B cell (primary cell): ENCODE data around the gene CHD2. TPM values are rescaled to one million over a fixed set of nuclear protein-coding genes. Genes with fewer than 3 reads are reported as not detected.

Experiments used
- ATAC-seq: fragments of 200-7000 bp; cut with Tn5 transposase; one replicate; pipeline ENCODE4 v1.10.0; 2021; ENCODE audit warnings: low read depth, mild to moderate bottlenecking, moderate number of reproducible peaks, moderate library complexity
- CTCF ChIA-PET: fragments of 350-600 bp; sonication (Branson Sonifier 250); formaldehyde crosslinking; loops from one replicate; lab custom pipeline; 2021; ENCODE audit warnings: antibody characterized with exemption, inconsistent platforms; lab: Charles Lee
- POLR2A ChIA-PET: fragments of 350-600 bp; sonication (Branson Sonifier 250); formaldehyde crosslinking; loops from one replicate; lab custom pipeline; 2021; ENCODE audit warnings: antibody characterized with exemption; lab: Charles Lee
- DNase-seq: peaks from one replicate; pipeline ENCODE4 v3.0.0; 2013
- H2AFZ ChIP-seq: 2 replicates; pipeline ENCODE4 v1.6.1; 2012; ENCODE audit warnings: mild to moderate bottlenecking, low read depth, low read length; ENCODE audit not compliant: insufficient read depth, poor library complexity, severe bottlenecking
- H3K27ac ChIP-seq, 2 donors: 1 replicate in 1 of 2; 2 replicates in 1 of 2; pipeline ENCODE4 v1.5.1; 2012 to 2013; ENCODE audit warnings: low read length in 2 of 2, mild to moderate bottlenecking in 2 of 2, moderate library complexity in 1 of 2
- H3K27me3 ChIP-seq, 4 experiments: fragments of 200-600 bp in 1 of 4; sonication (generic) in 1 of 4; replicated peaks in 1 of 4; 1 replicate in 2 of 4; 2 replicates in 2 of 4; pipeline versions ENCODE4 v1.6.1 to v1.7.0; 2013 to 2016; ENCODE audit warnings: low read length in 3 of 4, mild to moderate bottlenecking in 2 of 4, mixed read lengths in 1 of 4, moderate library complexity in 1 of 4; ENCODE audit not compliant: insufficient read depth in 4 of 4, control insufficient read depth in 3 of 4; ENCODE audit errors: control extremely low read depth in 1 of 4
- H3K36me3 ChIP-seq, 2 experiments: replicated peaks in 1 of 2; 1 replicate in 1 of 2; 2 replicates in 1 of 2; pipeline versions ENCODE4 v1.6.1 to v1.7.1; 2013; ENCODE audit warnings: low read length in 1 of 2; ENCODE audit not compliant: insufficient read depth in 2 of 2, control insufficient read depth in 1 of 2; ENCODE audit errors: control extremely low read depth in 1 of 2, extremely low read depth in 1 of 2
- H3K4me1 ChIP-seq, 2 donors: fragments of 200-600 bp in 1 of 2; sonication (generic) in 1 of 2; 1 replicate in 1 of 2; 2 replicates in 1 of 2; pipeline versions ENCODE4 v1.5.1 to v1.6.1; 2013 to 2017; ENCODE audit warnings: low read length in 2 of 2; ENCODE audit not compliant: control insufficient read depth in 2 of 2, insufficient read depth in 2 of 2
- H3K4me2 ChIP-seq: replicated peaks from 2 replicates; pipeline ENCODE3; 2012; ENCODE audit warnings: mild to moderate bottlenecking, low read depth, low read length; ENCODE audit not compliant: poor library complexity, severe bottlenecking
- H3K4me3 ChIP-seq, 5 experiments: fragments of 200-600 bp in 1 of 5; sonication (generic) in 1 of 5; 1 replicate in 3 of 5; 2 replicates in 2 of 5; pipeline versions ENCODE4 v1.5.1 to v1.7.0; 2011 to 2016; ENCODE audit warnings: low read length in 4 of 5, mild to moderate bottlenecking in 4 of 5, low read depth in 2 of 5, control low read depth in 1 of 5, moderate library complexity in 1 of 5; ENCODE audit not compliant: insufficient read depth in 1 of 5; ENCODE audit errors: control extremely low read depth in 1 of 5, extremely low read depth in 1 of 5
- H3K79me2 ChIP-seq: fragments of 200-600 bp; sonication (generic); one replicate; pipeline ENCODE4 v1.6.0; 2016; ENCODE audit warnings: low read length; ENCODE audit not compliant: control insufficient read depth, insufficient read depth
- H3K9ac ChIP-seq: fragments of 200-600 bp; sonication (generic); 2 replicates; pipeline ENCODE4 v1.6.1; 2017; ENCODE audit warnings: mild to moderate bottlenecking, low read length, moderate library complexity
- H3K9me3 ChIP-seq, 3 donors: one replicate each; pipeline versions ENCODE4 v1.6.1 to v1.7.1; 2013; ENCODE audit warnings: low read length in 2 of 3; ENCODE audit not compliant: control insufficient read depth in 2 of 3, insufficient read depth in 1 of 3; ENCODE audit errors: control extremely low read depth in 1 of 3
- H4K20me1 ChIP-seq: 2 replicates; pipeline ENCODE4 v1.6.0; 2012; ENCODE audit warnings: mild to moderate bottlenecking, low read length; ENCODE audit not compliant: insufficient read depth, control insufficient read depth, poor library complexity, severe bottlenecking
- H3K27ac Mint-ChIP-seq: one replicate; pipeline ENCODE4 v1.8.0; 2021; ENCODE audit warnings: mixed read lengths
- H3K27me3 Mint-ChIP-seq: one replicate; pipeline ENCODE4 v1.8.0; 2021; ENCODE audit warnings: mixed read lengths
- H3K4me1 Mint-ChIP-seq: one replicate; pipeline ENCODE4 v1.8.0; 2021; ENCODE audit warnings: mixed read lengths
- H3K4me3 Mint-ChIP-seq: one replicate; pipeline ENCODE4 v1.8.0; 2021; ENCODE audit warnings: mixed read lengths
- H3K9me3 Mint-ChIP-seq: one replicate; pipeline ENCODE4 v1.8.0; 2022; ENCODE audit warnings: mixed read lengths; ENCODE audit not compliant: insufficient read depth
- CTCF ChIP-seq: fragments of 200-600 bp; IDR thresholded peaks from one replicate; pipeline ENCODE4 v1.8.0; 2022; ENCODE audit warnings: antibody characterized with exemption, mild to moderate bottlenecking
- EZH2 ChIP-seq: IDR thresholded peaks from 2 replicates; pipeline ENCODE4 v1.6.1; 2012; ENCODE audit warnings: borderline replicate concordance, low read depth, mild to moderate bottlenecking, moderate library complexity, low read length; ENCODE audit not compliant: insufficient read depth, poor library complexity, severe bottlenecking
- WGBS: methylation state at CpG from one replicate; pipeline ENCODE4 v1.1.5; 2013; ENCODE audit warnings: missing lambda C conversion rate; ENCODE audit not compliant: insufficient coverage; 5-methylcytosine and 5-hydroxymethylcytosine counted together
- intact Hi-C: fragments of 100-400 bp; cut with micrococcal nuclease; formaldehyde crosslinking; loops from one replicate; pipeline ENCODE4 v1.10.0; 2022
- polyA plus RNA-seq: library from polyadenylated mRNA; depleted of rRNA; stranded (reverse); fragments of >200 nt; gene quantifications from 2 replicates; pipeline ENCODE4 v1.2.3, GENCODE V29; 2012
- total RNA-seq, 2 donors: library from RNA; stranded (reverse); fragments of 120-200 nt in 1 of 2; gene quantifications; 1 replicate in 1 of 2; 2 replicates in 1 of 2; pipeline versions ENCODE4 v1.2.3 to v1.2.4, GENCODE V29; 2013 to 2022

The CHD2 gene
- total and polyA plus RNA-seq, 2 donors (not counting 1 experiment from before 2014, with no cell fraction given) = 86.9 to 353 TPM

- Histone ChIP-seq H3K4me3 (no peak overlapping the region), H3K27ac (peak overlapping the region in 1 of 2 donors; percentile 95), H3K9me3 (no peaks in the 10 kb centered on the region), H3K4me1 (peaks cover 89% of the 10 kb centered on the region in 2 donors), H3K36me3 (peaks cover 3 to 32% of the 10 kb centered on the region in 2 experiments), H3K9ac (no peak overlapping the region), H4K20me1 (peaks cover 12% of the 10 kb centered on the region), H3K79me2 (peaks cover 100% of the 10 kb centered on the region), H3K4me2 (peak overlapping the region; percentile 86), H3K27me3 (no peaks in the 10 kb centered on the region), H2AFZ (no peak overlapping the region)
- WGBS = 100% methylated on average over 2 of the region's 7 CpGs
- no peak for DNase-seq
- Mint-ChIP-seq H3K4me1 (peaks cover 87% of the 10 kb centered on the region), H3K9me3 (no peaks in the 10 kb centered on the region), H3K27ac (peak overlapping the region; percentile 56), H3K27me3 (no peaks in the 10 kb centered on the region), H3K4me3 (peak overlapping the region; percentile 52)
- TF ChIP-seq CTCF (no peak), EZH2 (no peak)
- ChIA-PET CTCF (interaction anchor here (1.1 to 10.3 kb wide), 6 partner anchors 8 to 111 kb away, joined by 4 to 146 read pairs (median 17); partner anchors contain the start of gene CHD2), POLR2A (interaction anchor here (0.7 to 11.6 kb wide), 5 partner anchors 9 to 1350 kb away, joined by 3 to 164 read pairs (median 4); partner anchors contain the start of gene CHD2)
- intact Hi-C loops = no loop called here
- no peak for ATAC-seq
These were observed 9.1 kb downstream of the CHD2 start for GRCh38 chr15:92909136-92909781.

GRCh38 chr15:92910451-92910850, 10.3 kb downstream of the CHD2 start:
- Mint-ChIP-seq H3K27me3 (no peaks in the 10 kb centered on the region), H3K4me1 (peaks cover 89% of the 10 kb centered on the region), H3K4me3 (peak overlapping the region; percentile 12), H3K27ac (peak overlapping the region; percentile 60), H3K9me3 (no peaks in the 10 kb centered on the region)
- H3K9me3 ChIP-seq = no peaks in the 10 kb centered on the region
- no peak for TF ChIP-seq CTCF
- TF ChIP-seq EZH2 = no peak
- peaks cover 12% of the 10 kb centered on the region for H4K20me1 ChIP-seq
- ATAC-seq (no peak), DNase-seq (no peak)
- H3K79me2 ChIP-seq = peaks cover 100% of the 10 kb centered on the region
- ChIA-PET CTCF (interaction anchor here (0.8 to 1.0 kb wide), 2 partner anchors 76 to 114 kb away, joined by 3 to 4 read pairs; no protein-coding TSS in a partner anchor), POLR2A (interaction anchor here (11.6 kb wide), 1 partner anchor 101 kb away, joined by 164 read pairs; no protein-coding TSS in a partner anchor)
- no peak overlapping the region for H2AFZ ChIP-seq
- 93% methylated on average over 7 of the region's 13 CpGs for WGBS
- peaks cover 3 to 32% of the 10 kb centered on the region in 2 experiments for H3K36me3 ChIP-seq
- peaks cover 92% of the 10 kb centered on the region in 2 donors for H3K4me1 ChIP-seq
- no peaks in the 10 kb centered on the region for H3K27me3 ChIP-seq
- peak overlapping the region; percentile 14 for H3K4me2 ChIP-seq
- no peak overlapping the region for H3K4me3 ChIP-seq
- peak overlapping the region in 1 of 2 donors; percentile 24 for H3K27ac ChIP-seq
- intact Hi-C loops = no loop called here
- H3K9ac ChIP-seq = no peak overlapping the region
